EH (cell line): Measurements from ENCODE around the gene DCAF4.
"Not testable (repeated sequence)": the region's sequence is repeated elsewhere in the genome, so short reads cannot be mapped to it uniquely, and the experiment has no call there.

ENCODE experiments used
- DNase-seq: peaks from one replicate; pipeline ENCODE4 v3.0.0-alpha.2; 2015; ENCODE audit warnings: low read depth

The DCAF4 gene

GRCh38 chr14:72932893-72933292 is 6.6 kb downstream of the DCAF4 start:
- no peak for DNase-seq

- DNase-seq = no peak
Observed at GRCh38 chr14:72939630-72940029, 13.4 kb downstream of the DCAF4 start.

- DNase-seq = no peak
Observed at GRCh38 chr14:72941286-72941985, 15.2 kb downstream of the DCAF4 start.

- DNase-seq = no peak
Observed at GRCh38 chr14:72942934-72943333, 16.7 kb downstream of the DCAF4 start.

- DNase-seq = no peak
Observed at GRCh38 chr14:72943876-72944430, 17.7 kb downstream of the DCAF4 start.

GRCh38 chr14:72945356-72946027 is 19.2 kb downstream of the DCAF4 start:
- DNase-seq = no peak

GRCh38 chr14:72946491-72946890 is 20.2 kb downstream of the DCAF4 start:
- no peak for DNase-seq

GRCh38 chr14:72947366-72948160 is 21.3 kb downstream of the DCAF4 start:
- DNase-seq = no peak

GRCh38 chr14:72948481-72949138 is 22.3 kb downstream of the DCAF4 start:
- peak; percentile 69 for DNase-seq

- DNase-seq = no peak
Observed at GRCh38 chr14:72952171-72952570, 25.9 kb downstream of the DCAF4 start.

- not testable (repeated sequence) for DNase-seq
Observed at GRCh38 chr14:72956741-72957140, 30.5 kb downstream of the DCAF4 start.

GRCh38 chr14:72957213-72957612 is 30.9 kb downstream of the DCAF4 start:
- no peak for DNase-seq

GRCh38 chr14:72958548-72958947 is 32.3 kb downstream of the DCAF4 start:
- DNase-seq = no peak

- not testable (repeated sequence) for DNase-seq
Observed at GRCh38 chr14:72961016-72961415, 34.8 kb downstream of the DCAF4 start.

- DNase-seq = peak; percentile 57
Observed at GRCh38 chr14:72961579-72962335, 35.5 kb downstream of the DCAF4 start.

- DNase-seq = peak; percentile 55
Observed at GRCh38 chr14:72962336-72962754, 36.1 kb downstream of the DCAF4 start.

GRCh38 chr14:72962829-72963312 is 36.6 kb downstream of the DCAF4 start:
- DNase-seq = peak; percentile 85

- peak; percentile 56 for DNase-seq
Observed at GRCh38 chr14:72965249-72965648, 39.0 kb downstream of the DCAF4 start.

- no peak for DNase-seq
Observed at GRCh38 chr14:72966038-72966437, 39.8 kb downstream of the DCAF4 start.

- no peak for DNase-seq
Observed at GRCh38 chr14:72968316-72968715, 42.1 kb downstream of the DCAF4 start.

- no peak for DNase-seq
Observed at GRCh38 chr14:72970058-72970630, 43.9 kb downstream of the DCAF4 start.
